GM18519 (cell line): ENCODE data around the gene GNB3.

Experiments
- ATAC-seq: cut with Tn5 transposase; IDR thresholded peaks from one replicate; pipeline ENCODE4 v1.9.1; 2021; ENCODE audit warnings: mild to moderate bottlenecking, moderate library complexity; ENCODE audit not compliant: unreplicated experiment, low FRiP score

Gene GNB3

DNA sequence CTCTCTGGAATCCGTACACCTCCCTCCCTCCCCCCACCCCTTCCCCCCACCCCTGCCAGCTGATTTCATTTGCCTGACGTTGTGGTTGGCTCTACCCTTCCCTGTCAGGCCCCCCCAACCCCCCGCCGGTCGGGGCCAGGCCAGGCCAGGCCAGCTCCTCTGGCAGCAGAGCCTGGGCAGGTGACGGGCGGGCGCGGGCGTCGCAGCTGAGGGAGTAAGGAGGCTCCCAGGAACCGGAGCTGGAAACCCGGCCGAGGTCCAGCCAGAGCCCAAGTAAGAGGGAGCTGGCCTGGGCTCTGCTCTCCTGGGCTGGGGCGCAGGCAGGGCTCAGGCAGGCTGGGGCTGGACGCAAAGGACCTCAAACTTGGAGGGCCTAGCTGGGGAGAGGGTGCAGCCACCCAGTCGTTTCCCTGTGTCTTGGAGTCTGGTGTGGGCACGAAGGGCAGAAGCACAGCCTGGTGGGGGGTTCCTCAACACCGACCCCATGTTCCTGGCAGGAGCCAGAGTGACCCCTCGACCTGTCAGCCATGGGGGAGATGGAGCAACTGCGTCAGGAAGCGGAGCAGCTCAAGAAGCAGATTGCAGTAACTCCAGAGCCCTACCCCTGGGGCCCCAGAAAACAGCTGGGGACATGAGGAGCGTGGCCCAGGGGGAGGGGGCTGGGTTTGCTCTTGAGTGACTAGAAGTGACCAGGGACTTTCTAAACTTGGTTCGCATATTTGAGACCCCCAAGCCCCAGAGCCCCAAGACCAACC is at the start of gene GNB3:
GNB3 (plus strand) TSS at position 165 of the 755 bp plus-strand sequence; CDS start at position 528, 363 bp downstream.
- ATAC-seq: no peak

DNA sequence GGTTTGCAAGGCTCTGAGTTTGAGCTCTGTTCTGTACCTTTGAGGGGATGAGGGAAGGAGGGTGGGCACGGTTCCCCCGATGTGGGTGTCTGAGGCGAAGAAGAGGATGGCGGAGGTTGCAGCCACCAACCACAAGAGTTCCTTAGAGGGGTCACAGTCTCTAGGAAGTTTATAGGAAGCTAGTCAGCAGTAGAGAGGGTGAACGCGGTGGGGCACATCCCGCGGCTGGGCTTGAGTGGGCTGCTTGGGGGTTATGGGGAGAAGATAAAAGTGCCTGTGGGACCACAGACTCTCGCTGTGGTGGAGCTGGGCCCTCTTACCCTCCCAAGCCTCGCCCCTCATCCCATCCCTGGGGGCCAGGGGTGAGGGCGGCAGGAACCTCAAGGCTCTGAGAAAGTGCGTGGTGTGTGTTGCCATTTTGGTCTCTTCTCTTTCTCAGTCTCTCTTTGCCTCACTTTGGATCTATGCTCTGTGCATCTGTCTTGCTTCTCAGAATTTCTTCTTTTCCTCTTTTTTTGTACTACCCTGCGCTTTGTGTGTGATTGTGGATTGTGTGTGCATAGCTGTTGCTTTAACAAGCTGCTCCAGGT is 48.7 kb upstream of the GNB3 start:
- no peak for ATAC-seq

DNA sequence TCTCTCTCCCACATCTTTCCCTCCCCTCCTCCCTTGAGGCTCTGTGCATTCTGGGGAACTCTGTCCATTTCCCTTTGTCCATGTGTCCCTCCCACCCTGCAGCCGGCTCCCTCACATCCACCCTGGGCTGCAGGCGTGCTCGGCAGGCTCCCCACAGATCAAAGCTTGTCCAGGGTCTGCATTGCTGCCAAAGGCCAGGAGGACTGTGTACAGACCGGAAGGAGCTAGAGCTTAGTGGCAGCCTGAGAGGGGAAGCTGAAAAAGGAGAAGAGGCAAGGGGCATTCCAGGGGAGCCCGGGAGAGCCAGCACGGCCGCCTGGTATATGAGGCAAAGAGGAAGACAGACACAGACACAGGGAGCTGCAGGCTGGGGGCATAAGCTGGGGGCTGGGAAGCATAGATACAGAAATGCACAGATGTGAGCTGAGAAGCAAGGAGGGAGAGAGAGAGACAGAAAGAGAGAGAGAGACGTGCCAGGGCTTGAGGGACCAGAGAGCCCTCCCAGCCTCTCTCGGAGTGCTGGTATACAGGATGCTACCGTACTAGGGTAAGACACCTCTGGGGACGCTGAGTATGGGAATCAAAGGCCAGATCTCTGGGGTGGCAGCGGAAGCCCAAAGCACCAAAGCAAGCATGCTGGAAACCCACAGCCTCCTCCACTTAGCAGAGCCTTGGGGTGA is 48.1 kb upstream of the GNB3 start:
- no peak for ATAC-seq

DNA sequence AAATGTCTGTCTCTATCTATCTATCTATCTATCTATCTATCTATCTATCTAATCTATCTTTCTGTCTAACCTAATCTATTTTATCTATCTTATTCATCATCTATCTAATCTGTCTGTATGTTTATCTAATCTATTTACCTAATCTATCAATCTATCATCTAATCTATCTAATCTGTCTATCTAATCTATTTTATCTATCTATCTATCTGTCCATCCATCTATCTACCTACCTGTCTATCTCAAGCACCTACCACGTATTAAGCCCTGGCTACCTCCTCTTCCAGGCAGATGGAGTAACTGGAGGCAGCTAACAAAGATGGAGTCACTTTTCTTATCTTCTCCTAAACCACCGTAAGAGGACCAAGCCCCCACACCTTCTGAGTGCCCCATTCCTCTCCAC is 45.6 kb upstream of the GNB3 start:
- ATAC-seq: no peak

DNA sequence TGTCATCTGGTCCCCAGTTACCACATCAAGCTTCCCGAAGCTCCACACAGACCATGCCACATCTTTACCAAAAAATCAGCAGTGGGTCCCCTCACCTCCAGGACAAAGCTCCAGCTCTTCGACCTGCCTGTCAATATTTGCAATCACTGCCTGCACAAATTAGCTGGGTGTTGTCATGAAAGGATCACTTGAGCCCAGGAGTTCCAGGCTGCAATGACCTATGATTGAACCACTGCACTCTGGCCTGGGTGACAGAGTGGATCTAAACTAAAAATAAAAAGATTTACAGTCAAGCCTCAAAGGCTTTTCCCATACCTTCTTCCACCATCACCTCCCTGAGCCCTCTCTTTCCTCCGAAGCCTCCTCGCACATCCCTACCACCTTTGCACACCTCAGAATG is 44.1 kb upstream of the GNB3 start:
- no peak for ATAC-seq

DNA sequence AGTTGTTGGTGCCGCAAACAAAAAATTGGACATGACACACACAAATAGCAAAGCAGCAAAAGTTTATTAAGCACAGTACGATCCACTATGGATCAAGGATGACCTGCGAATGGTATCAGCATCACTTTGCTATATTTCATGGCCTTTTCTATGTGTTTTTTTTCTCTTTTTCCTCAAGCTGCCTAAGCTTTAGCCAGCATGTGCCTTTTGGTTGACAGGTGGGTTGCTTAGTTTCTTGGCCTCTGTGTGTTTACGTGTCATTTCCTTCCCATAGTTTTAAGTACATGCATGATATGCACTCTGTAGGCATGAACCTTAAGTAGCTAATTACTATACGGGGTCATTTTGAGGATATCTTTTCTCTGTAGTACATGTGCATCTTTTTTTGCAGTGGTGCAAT is 41.6 kb upstream of the GNB3 start:
- ATAC-seq: no peak

DNA sequence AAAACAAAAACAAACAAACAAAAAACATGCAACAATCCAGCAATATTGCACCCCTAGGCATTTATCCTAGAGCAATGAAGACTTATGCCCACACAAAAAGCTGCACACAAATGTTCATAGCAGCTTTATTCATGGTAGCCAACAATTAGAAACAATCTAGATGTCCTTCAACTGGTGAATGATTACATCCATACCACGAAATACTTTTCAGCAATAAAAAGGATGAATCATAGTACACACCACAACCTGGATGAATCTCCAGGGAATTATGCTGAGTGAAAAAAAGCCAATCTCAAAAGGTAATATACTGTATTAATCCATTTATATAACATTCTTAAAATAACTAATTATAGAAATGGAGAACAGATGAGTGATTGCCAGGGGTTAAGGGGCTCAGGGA is 33.6 kb upstream of the GNB3 start:
- no peak for ATAC-seq

DNA sequence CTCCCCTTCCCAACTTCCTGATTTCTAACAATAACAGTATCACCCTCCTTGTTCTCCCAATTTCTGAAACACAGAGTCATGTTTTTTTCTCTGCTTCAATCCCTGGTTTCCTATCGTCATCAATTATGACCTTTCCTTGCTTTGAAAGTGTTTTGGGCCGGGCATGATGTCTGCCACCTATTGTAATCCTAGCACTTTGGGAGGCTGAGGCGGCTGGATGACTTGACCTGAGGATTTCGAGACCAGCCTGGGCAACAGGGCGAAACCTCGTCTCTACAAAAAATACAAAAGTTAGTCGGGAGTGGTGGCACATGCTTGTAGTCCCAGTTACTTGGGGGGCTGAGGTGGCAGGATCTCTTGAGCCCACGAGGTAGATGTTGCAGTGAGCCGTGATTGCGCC is 31.7 kb upstream of the GNB3 start:
- no peak for ATAC-seq

DNA sequence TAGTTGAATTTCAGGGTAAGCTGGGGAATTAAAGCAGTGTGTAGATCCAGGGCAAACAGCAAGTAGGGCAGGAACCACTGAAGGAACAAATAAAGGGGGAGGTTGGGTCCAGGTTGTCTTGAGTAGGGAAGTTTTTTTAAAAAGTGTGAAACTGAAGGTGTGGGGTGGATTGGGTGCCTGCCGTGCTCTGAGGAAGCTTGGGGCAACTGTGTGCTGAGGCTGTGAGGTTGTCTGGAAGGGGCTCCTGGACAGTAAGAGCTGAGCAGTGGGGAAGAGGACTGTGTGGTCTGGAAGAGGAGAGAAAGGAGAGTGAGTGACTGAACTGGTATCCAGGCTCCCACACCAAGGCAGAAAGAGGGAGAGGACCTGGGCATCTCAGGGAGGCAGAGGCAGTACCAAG is 30.0 kb upstream of the GNB3 start:
- no peak for ATAC-seq

DNA sequence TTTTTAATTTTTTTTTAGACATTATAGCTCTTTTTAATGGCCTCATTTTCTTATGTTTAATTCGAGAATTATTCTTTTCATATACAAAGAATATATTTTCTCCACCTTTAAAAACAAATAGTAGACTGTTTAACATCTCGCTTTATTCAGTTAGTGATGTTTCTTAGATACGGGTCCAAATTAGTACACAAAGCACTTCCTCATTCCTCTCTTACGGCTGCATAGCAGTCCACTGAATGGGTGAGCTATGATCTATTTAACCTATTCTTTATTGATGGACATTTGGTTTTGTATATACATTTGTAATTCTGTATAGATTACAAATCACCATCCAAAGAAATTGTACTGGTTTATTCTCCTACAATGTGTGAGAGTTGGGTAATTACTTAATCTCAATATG is 27.4 kb upstream of the GNB3 start:
- no peak for ATAC-seq

DNA sequence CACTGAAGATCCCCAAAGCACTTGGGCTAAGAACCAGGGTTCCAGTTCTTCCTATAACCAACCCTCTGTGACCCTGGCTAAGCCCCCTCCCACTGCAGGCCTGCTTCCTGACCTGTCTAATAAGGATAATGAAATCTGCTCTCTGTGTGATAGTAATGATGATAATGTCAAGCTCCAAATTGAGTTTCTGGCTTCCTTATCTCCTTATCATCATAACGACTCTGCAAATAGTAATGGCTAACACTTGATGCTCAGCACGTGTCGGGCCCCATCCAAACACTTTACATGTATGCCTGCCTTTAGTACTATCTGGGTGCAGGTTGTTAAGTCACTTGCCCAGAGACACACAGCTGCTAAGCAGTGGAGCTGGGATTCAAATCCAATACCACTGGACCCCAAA is 24.1 kb upstream of the GNB3 start:
- ATAC-seq: no peak

DNA sequence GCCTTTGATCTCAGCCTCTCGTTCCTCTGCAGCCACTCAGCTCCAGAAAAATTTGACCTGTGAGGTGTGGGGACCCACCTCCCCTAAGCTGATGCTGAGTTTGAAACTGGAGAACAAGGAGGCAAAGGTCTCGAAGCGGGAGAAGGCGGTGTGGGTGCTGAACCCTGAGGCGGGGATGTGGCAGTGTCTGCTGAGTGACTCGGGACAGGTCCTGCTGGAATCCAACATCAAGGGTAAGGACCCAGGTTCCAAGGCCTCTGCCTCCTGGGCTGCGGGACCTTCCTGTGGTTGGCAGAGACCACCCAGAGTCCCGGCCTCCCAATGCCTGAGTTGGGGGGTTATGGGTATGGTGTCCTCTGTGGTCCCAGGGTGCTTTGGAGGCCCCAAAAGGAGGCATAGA is 23.6 kb upstream of the GNB3 start:
- ATAC-seq: no peak

DNA sequence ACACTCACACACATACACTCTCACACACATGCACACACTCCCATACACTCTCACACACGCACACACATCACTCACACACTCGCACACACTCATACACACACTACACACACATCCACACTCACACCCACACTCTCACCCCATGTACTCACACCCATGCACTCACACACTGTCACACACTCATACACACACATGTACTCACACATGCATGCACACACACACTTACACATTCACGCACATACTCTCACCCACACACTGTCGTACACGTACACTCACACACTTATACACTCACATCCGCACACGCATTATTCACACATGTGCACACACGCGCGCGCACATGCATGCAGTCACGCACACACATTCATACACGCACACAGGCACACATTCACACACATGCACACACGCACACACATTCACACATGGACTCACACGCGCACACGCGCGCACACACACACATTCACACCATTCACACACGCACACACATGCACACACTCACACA is 23.0 kb upstream of the GNB3 start:
- ATAC-seq: no peak

DNA sequence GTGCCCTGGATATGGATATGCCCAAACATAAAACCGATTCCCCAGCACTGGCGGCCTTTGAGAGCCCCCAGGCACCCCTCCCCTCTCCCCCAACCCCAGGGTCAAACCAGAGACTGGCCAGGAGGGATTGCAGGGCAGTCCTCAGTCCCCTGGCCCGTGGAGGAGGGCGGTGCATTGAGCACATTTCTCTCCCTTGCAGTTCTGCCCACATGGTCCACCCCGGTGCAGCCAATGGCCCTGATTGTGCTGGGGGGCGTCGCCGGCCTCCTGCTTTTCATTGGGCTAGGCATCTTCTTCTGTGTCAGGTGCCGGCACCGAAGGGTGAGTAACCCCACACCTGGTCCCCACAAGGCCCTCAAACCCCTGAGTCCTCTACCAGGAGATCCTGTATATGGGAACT is 22.5 kb upstream of the GNB3 start:
- ATAC-seq: no peak

DNA sequence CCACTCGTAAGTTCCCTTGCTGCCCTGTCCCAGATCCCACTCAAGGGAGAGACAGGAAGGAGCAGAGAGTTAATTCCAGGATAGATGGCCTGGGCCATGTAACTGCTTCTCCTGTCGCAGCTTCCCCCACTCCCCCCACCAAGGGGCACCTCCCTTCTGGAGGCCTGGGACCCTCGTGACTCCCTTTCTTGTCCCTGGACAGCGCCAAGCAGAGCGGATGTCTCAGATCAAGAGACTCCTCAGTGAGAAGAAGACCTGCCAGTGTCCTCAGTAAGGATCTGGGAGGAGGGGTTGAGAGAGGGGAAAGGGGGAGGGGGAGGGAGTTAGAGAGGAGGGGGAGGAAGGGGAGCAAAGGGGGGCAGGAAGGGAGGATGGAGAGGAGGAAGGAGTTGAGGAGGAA is 22.1 kb upstream of the GNB3 start:
- ATAC-seq: no peak

DNA sequence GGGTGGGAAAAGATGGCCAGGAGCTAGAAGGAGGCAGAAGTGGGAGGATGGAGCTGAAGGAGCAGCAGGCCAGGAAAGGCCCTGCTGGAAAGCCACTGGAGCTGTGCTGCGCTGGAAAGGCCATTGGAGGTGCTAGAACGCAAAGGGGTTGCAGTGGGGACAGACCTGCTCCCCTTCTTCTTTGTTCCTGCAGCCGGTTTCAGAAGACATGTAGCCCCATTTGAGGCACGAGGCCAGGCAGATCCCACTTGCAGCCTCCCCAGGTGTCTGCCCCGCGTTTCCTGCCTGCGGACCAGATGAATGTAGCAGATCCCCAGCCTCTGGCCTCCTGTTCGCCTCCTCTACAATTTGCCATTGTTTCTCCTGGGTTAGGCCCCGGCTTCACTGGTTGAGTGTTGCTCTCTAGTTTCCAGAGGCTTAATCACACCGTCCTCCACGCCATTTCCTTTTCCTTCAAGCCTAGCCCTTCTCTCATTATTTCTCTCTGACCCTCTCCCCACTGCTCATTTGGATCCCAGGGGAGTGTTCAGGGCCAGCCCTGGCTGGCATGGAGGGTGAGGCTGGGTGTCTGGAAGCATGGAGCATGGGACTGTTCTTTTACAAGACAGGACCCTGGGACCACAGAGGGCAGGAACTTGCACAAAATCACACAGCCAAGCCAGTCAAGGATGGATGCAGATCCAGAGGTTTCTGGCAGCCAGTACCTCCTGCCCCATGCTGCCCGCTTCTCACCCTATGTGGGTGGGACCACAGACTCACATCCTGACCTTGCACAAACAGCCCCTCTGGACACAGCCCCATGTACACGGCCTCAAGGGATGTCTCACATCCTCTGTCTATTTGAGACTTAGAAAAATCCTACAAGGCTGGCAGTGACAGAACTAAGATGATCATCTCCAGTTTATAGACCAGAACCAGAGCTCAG is 21.4 kb upstream of the GNB3 start:
- ATAC-seq: no peak

DNA sequence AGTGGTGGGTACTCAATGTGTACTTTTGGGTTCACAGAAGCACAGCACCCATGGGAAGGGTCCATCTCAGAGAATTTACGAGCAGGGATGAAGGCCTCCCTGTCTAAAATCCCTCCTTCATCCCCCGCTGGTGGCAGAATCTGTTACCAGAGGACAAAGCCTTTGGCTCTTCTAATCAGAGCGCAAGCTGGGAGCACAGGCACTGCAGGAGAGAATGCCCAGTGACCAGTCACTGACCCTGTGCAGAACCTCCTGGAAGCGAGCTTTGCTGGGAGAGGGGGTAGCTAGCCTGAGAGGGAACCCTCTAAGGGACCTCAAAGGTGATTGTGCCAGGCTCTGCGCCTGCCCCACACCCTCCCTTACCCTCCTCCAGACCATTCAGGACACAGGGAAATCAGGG is 20.6 kb upstream of the GNB3 start:
- no peak for ATAC-seq

DNA sequence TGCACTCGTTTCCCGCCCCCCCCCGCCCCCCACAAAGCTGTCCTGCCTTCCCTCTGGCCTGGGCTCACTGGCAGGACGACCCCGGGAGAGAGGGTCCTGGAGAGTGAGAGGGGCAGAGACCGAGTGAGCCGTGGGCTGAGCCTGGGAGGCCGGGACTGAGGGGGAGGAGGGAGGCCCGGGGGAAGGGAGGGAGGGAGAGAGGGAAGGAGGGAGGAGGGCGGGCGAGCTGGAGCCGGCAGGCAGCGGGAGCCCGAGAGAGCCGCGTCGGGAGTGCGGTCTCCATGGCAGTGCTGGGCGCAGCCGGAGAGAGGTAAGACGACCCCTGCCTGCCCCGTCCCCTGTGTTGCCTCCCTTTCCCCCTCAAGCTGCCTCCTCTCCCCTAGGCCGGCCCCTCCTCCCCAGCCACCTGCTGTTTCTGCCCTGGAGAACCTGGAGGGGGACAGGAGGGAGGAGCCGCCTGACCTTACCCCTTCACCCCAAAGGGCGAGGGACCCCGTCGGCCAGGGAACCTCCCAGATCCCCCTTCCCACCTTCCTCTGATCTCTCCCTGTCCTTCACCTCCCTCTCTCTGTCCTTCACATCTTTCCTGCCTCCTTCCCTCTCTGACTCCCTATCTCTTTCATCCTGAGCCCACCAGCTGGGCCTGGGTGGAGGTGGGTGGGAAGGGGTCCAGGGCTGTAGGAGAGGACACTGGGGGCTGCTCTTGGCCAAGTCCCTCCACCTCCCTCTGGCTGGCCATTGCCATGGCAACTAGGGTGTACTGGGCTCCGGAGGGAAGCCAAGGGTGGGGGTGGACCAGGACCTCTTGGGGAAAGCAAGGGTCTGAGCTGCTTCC is 18.9 kb upstream of the GNB3 start, which contains the start of gene GPR162:
GPR162 (plus strand) TSS at position 231 of the 835 bp plus-strand sequence. CDS start 2,078 bp downstream, outside the sequence.
- no peak for ATAC-seq

DNA sequence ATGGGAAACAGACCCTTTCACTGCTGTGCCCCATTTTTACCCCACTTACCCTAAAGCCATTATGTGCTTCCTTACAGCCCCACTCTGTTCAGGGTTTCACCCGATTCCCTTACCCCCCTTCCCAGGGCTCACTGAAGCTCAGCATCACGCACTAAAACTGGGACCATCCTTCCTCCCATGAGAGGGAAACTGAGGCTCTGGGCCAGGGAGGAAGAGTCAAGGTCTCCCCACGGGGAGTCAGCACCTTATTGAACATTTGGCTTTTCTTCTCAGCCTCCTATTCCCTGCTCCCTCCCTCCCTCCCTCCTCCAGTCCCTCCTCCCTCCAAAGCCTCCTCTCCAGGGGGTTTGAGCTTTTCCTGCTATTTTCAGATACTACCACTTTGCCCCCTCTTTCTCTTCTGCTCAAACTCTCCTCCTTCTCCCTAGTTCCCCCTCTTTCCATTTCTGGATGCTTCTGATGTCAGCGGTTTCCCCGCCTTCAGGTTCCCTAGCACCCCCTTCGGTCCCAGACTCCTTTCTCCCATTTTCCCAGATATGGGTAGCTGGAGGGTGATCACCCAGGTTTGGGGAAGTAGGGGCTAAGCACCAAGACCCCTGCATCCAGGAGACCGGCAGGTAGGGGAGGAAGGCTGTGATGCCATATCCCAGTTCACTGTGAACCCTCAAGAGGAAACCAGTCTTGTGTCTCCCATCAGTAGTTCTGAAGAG is 18.1 kb upstream of the GNB3 start:
- ATAC-seq: no peak
